NOMO-1 treated with dmso at 0.1 percent for 144 hours (cell line): ENCODE measurements around the gene COPS7B.
"Not testable (repeated sequence)": the region's sequence is repeated elsewhere in the genome, so short reads cannot be mapped to it uniquely, and the experiment has no call there.

ENCODE experiments used
- DNase-seq: peaks from one replicate; lab custom pipeline; 2025; ENCODE audit not compliant: unreplicated experiment; lab: John Stamatoyannopoulos, UW

Gene COPS7B

GRCh38 chr2:231786177-231786916, at the start of gene COPS7B:
TSS of gene COPS7B (plus strand) at chr2:231786445. CDS start at chr2:231788571, 2,126 bp downstream.
- peak; percentile 83 for DNase-seq

DNA sequence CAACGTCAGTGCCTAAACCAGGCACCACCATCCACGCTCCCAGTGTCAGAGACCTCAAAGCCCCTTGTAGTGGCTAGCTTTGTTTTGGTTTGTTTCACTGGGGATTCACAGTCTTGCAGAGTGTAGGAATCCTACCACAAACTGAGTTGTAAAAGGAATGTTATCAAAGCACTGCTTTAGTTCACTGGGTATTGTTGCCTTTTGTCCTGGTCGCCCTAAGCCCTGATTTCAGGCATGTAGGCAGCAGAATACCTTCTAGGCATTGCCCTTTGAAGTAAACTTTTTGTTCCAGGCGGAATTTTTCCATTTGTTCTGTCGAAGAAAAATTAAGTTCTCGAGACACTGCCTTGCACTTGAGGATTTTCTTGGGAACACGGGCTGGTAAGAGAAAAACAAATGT, 48.5 kb upstream of the COPS7B start:
- DNase-seq, result no peak

- DNase-seq, result no peak
Observed at GRCh38 chr2:231743376-231744116, 42.7 kb upstream of the COPS7B start.

DNA sequence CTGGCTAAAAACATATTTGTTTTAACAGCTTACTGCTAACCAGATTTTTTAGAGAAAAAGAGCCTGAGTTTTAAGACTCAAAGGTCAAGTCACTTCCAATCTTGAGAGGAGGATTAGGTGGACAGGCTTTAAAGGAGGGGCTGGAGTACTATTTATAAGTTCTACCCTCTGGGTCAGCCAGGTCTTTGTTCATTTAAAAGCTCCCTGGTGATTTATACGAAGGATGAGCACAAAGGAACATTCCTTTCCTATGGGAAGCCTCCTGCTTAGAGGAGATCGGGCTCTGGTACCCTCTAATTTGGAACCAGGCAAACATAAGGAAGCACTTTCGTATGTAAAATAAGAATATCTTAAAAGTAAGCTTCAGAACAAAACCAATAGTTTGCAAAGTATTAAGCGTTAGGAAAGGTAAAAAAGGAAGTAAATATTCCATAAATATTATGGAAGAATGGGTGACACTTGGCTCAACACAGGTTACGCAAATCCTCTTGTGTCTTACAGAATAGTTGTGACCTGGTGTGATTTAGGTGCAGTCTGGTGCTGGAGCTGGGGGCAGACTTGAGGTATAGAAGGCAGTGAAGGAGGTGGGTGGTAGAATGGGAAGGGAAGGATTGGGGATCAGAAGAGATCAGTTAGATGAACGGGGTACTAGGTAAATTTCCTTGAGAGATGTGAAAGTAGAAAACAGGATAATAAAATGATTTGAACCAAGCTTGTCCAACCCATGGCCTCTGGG, 40.8 kb upstream of the COPS7B start:
- no peak for DNase-seq

DNA sequence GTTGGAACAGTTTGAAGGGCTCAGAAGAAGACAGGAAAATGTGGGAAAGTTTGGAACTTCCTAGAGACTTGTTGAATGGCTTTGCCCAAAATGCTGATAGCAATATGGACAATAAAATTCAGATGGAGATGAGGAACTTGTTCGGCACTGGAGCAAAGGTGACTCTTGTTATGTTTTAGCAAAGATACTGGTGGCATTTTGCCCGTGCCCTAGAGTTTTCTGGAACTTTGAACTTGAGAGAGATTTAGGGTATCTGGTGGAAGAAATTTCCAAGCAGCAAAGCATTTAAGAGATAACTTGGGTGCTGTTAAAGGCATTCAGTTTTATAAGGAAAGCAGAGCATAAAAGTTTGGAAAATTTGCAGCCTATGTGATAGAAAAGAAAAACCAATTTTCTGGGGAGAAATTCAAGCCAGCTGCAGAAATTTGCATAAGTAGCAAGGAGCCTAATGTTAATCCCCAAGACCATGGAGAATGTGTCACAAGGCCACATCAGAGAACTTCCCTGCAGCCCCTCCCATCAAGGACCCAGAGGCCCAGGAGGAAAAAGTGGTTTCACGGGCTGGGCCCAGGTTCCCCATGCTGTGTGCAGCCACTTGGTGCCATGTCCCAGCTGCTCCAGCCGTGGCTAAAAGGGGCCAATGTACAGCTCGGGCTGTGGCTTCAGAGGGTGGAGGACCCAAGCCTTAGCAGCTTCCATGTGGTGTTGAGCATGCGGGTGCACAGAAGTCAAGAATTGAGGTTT, 37.9 kb upstream of the COPS7B start:
- DNase-seq, result not testable (repeated sequence)

GRCh38 chr2:231749016-231749415, 37.2 kb upstream of the COPS7B start:
- DNase-seq, result not testable (repeated sequence)

DNA sequence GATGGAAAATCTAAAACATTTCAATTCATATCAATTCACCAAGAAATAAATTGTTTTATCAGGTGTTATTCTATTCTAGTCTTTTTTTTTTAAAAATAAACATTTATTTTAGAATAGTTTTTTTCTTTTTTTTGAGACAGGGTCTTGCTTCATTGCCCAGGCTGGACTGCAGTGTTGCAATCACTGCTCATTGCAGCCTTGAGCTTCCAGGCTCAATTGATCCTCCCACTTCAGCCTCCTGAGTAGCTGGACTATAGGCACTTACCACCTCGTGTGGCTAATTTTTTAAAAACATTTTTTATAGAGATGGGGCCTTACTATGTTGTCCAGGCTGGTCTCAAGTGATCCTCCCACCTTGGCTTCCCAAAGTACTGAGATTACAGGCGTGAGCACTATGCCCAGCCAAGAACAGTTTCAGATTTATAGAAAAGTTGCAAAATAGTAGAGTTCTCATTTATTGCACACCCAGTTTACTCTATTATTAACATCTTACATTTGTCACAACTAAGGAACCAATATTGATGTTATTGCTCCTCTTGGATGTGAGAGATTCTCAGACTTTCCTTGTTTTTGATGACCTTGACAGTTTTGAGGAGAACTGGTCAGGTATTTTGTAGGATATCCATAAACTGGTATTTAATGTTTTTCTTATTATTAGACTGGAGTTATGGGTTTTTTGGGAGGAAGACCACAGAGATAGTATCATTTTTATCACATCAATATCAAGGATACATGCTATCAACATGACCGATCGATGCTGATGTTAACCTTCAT, 35.0 kb upstream of the COPS7B start:
- no peak for DNase-seq

GRCh38 chr2:231752061-231752460, 34.2 kb upstream of the COPS7B start:
- no peak for DNase-seq

DNA sequence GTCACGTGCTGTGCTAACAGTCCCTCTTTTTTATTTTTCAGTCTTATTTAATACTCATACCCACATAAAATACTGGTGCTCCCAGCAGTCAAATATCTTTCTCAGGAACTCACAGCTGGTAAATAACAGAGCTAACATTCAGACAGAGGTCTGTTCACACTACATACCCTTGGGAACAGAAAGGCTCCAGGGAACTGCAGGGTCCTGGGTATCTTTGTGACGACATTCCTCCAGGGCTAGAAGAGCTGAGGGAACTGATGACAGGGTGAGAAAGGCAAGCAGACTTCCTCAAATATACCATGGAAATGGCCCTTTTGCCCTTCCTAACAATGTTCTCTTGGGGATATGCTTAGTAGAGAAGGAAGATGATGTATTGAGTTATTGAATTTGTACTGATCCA, 24.5 kb upstream of the COPS7B start:
- DNase-seq, result no peak

- DNase-seq, result no peak
Observed at GRCh38 chr2:231764124-231764523, 22.1 kb upstream of the COPS7B start.

DNA sequence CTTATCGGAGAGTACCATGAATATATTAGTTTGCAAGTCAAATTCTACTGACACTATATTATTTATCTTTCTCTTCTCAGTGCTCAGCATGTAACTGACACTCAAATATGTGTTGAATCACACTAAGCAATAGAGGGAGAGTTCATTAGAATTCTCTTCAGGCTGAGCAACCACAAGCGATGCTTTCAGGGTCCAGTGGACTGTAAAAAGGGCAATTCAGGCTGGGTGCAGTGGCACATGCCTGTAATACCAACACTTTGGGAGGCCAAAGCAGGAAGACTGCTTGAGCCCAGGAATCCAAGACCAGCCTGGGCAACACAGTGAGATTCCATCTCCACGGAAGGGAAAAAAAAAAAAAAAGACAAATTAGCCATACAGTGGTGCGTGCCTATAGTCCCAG, 21.5 kb upstream of the COPS7B start:
- no peak for DNase-seq

- no peak for DNase-seq
Observed at GRCh38 chr2:231765496-231765929, 20.7 kb upstream of the COPS7B start.

GRCh38 chr2:231769170-231770136, 16.8 kb upstream of the COPS7B start:
- DNase-seq, result no peak

DNA sequence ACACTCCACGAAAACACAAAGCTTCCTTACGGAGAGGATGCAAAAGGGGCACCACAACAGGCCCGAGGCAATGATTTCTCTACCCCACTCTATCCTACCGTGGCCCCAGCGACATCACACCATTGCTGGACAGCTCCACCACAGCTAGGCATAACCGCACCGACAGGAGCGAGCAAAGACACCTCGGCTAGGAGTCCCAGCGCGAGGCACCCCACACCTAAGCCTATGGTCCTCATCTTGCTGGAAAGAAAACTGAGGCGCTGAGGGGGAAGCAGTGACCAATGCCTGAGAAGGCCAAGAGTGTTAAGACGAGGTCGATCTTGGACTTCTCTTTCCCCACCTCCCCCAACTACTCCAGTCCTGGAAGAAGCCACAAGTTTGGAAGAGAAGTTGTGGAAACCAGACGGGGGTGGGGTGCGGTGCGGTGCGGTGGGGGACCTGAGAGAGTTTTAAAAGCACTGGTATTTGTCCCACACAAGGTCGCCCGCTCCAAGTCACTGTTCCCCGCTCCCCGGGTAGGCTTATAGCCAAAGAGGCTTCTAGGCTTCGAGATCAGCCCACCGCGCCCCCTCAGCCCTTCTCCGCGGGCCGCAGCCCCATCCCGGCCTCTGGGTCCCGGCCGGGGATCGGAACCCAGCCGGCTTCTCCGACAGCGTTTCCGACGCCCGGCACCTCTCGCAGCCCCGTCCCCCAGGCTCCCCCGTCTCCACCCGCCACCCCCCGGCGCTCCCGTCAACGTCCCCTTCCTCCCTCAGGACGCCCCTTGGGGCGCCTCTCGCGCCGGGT, 5.9 kb upstream of the COPS7B start:
- no peak for DNase-seq

DNA sequence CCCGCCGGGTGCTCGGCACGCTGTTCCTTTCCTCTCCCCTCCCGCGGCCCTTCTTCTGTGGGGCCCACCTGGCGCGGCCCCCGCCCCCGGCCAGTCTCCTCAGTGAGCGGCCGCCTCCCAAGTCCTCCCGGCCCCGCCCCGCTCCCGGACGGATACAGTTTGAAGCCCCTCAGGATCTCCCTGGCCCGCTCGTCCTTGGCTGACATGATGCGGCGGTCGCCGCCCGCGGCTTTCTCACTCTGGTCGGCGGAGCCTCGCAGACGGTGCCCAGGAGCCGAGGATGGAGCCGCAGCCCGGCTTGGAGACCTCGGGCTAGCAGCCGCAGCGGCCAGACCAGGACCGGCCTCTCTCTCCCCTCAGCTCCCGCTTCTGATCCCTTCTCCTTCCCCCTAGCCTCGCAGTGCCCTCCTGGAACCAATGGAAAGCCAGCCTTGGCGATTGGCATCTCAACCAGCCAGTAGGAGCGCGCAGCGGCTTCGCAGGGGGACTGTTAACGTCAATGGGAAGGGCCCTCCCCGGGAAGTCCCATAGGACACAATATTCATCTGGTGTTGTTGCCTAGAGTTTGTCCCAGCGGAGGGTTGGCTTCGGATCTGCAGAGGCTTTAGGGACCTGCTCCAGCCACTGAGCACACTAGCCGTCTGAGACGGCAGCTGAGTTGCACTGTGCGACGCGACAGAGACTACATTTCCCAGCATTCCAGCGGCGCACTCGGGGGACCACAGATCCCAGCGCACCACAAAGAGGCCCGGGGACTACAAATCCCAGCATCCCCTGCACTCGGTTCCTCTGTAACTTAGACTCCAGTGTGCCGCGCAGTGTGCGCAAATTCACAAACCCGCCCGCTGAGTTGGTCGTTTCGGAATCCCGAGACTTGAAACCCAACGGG, 5.1 kb upstream of the COPS7B start, which contains the start of gene PDE6D:
TSS of gene PDE6D (minus strand) at position 374 of the 889 bp plus-strand sequence. CDS start at position 206, 168 bp downstream.
- peak; percentile 91 for DNase-seq

DNA sequence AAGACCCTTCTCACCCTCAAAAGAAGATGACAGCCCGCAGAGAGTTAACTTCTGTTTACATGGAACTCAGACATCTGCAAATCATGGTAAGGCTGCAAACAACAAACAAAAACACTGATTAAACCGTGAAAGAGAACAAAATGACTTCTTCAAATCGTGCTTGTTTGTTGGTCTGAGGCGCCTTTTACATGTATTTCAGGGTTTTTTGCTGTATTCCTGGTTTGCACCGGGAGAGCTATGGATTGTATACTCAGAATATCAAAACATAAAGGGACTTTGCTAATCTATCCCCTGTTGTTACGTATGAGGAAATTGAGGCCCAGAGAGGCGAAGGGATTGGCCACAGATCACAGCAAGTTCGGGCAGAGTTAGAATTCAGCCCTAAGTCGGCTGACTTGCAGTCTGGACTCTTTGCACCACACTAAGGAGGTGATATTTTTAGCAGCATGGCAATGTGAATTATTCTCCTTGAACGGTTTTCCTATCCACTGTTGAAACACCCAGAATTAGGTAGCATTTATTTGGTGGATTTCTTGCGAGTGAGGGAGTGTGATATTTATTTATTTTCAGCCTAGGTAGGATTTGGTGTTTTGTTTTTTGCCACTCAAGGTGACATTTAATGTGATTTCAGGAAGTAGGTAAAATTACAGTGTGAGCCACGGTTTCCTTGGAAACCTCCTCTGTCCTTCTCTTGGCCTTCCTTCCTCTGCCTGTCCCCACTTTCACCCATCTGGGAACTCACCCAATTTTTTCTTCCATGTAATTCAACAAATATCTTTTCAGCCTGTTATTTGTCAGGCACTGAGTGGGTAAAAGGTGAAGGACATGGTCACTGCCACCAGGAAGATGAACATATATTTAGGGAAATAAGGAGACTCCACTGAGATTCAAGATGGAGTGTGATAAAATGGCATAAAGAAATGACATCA, 4.2 kb upstream of the COPS7B start:
- peak; percentile 13 for DNase-seq
